Jurkat, Clone E6-1 (cell line): ENCODE measurements around the gene PFN3.
"Not testable (repeated sequence)": the region's sequence is repeated elsewhere in the genome, so short reads cannot be mapped to it uniquely, and the experiment has no call there.

Experiments used
- DNase-seq: peaks from one replicate; pipeline ENCODE4 v3.0.0-alpha.2; 2011; ENCODE audit warnings: low read depth, low spot score
- H3K4me3 ChIP-seq: 2 replicates; pipeline ENCODE4 v1.5.1; 2011; ENCODE audit warnings: mild to moderate bottlenecking, low read length, control low read depth, moderate library complexity

Gene PFN3

DNA sequence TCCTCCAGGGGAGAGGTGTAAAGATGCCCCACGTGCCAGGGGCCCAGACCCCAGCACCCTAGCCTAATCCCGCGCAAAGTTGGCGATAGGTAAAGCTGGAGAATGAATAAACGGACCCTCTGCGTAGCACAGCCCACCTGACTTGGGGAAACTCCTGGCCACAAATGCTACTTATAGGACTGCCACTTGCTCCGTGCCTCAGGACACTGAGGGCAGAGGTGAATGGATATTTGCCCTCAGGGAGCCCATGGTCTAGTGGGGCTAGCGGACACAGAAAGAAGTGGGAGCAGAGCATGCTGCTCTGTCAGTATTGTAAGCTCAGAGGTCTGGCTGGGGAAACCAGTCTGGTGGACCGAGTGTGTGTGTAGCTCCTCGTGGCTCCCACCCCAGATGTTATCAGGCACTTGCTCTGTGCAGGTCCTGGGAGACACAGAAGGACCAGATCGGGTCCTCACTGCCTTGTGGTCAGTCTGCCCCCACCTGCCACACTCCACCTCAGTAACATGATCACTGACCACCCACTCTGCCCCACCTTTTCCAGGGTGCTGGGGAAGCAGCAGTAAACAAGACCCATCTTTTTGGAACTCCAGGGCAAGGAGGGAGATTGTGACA lies 26.9 kb upstream of the PFN3 start:
- DNase-seq: no peak
- peak overlapping the region; percentile 79 for H3K4me3 ChIP-seq

GRCh38 chr5:177426566-177427210 lies 26.2 kb upstream of the PFN3 start, which contains the start of gene GRK6:
Gene GRK6 (plus strand): TSS chr5:177426676. CDS start chr5:177426846, 170 bp downstream.
- peak within 1 kb of the TSS; percentile 79 for H3K4me3 ChIP-seq
- no peak for DNase-seq

- peak overlapping the region; percentile 69 for H3K4me3 ChIP-seq
- peak; percentile 100 for DNase-seq
Observed at GRCh38 chr5:177425801-177426565, 25.5 kb upstream of the PFN3 start.

DNA sequence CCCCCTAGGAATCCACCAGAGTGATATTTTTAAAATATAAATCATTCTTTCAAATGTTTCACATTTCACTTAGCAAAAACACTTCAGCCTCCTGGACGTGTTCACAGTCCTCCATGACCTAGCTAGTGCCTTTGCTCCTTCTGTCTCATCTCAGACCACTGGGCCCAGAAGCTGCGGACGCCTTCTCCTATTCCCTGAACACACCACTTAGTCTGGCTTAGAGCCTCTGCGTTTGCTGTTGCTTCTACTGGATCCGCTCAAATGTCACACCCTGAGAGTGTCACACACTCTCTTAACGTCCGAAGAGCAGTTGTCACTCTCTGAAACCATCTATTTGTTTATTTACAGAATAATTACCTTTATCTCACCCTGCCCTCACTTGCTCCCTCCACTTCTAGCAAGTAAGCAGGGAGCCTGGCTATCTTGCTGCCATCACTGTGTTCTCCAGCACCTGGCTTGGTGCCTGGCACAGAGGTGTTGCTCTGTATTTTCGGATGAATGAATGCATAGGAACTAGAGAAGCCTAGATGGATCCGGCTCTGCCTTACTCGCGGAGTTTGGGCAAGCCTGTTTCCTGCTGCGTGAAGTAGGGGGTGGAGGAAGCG lies 24.8 kb upstream of the PFN3 start:
- peak overlapping the region; percentile 69 for H3K4me3 ChIP-seq
- DNase-seq: no peak

- DNase-seq: no peak
- H3K4me3 ChIP-seq: no peak overlapping the region
Observed at GRCh38 chr5:177423671-177424070, 23.2 kb upstream of the PFN3 start.

- no peak overlapping the region for H3K4me3 ChIP-seq
- no peak for DNase-seq
Observed at GRCh38 chr5:177421062-177421798, 20.8 kb upstream of the PFN3 start.

DNA sequence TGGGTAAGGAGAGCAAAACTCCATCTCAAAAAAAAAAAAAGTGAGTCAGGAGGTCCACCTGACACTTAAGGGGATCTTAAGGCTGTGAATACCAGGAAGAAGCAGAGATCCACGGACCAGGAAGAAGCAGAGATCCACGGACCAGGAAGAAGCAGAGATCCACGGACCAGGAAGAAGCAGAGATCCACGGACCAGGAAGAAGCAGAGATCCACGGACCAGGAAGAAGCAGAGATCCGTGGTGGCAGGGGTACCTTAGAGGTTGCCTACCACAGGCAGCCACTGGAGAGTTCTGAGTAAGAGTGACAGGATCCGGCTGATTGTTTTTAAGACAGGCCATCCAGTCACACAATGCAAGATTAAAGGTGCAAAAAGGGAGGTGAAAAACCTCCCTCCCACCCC lies 20.0 kb upstream of the PFN3 start:
- H3K4me3 ChIP-seq, DNase-seq: not testable (repeated sequence)

- H3K4me3 ChIP-seq: no peak overlapping the region
- DNase-seq: no peak
Observed at GRCh38 chr5:177419046-177419445, 18.6 kb upstream of the PFN3 start.

DNA sequence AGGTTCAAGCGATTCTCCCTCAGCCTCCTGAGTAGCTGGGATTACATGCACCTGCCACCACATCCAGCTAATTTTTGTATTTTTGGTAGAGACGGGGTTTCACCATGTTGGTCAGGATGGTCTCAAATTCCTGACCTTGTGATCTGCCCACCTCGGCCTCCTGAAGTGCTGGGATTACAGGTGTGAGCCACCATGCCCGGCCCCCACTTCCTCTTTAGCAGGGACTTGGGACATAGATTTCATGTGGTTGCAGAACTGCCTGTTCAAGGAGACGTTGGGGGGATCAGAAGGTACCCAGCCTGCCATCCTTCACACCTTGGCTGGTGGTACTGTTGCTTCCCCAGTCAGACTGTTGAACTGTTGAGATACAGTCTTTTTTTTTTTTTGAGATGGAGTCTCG lies 16.6 kb upstream of the PFN3 start:
- not testable (repeated sequence) for H3K4me3 ChIP-seq

GRCh38 chr5:177414481-177414880 lies 14.0 kb upstream of the PFN3 start:
- H3K4me3 ChIP-seq: no peak overlapping the region
- DNase-seq: no peak

More for the DNA sequence above, 16.6 kb upstream of the PFN3 start:
- not testable (repeated sequence) for DNase-seq

DNA sequence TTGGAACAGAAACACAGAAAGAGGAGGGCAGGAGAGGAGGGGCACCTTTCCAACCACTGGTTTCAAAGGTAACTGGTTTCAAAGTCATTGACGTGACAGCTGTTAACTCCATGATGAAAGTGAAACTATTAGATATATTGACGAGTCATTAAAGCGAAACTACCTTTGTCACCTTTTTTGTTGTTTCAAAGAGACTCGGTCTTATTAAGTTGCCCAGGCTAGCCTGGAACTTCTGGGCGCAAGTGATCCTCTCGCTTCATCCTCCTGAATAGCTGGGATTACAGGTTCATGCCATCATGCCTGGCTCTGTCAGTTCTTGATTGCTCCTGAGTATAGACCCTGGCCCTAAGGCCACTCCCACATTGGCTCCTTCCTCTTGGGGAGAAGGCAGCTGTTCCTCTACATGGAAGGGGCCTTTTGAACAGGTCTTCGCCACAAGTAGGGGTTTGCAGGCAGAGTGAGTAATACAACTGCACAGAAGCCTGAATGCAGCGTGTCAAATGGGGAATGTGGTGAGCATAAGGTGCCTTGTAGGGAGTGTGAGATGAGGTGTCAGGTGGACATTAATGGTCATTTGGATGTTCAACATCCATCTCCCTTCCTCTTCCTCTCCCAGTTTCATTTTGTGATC lies 12.3 kb upstream of the PFN3 start:
- no peak overlapping the region for H3K4me3 ChIP-seq
- DNase-seq: no peak

DNA sequence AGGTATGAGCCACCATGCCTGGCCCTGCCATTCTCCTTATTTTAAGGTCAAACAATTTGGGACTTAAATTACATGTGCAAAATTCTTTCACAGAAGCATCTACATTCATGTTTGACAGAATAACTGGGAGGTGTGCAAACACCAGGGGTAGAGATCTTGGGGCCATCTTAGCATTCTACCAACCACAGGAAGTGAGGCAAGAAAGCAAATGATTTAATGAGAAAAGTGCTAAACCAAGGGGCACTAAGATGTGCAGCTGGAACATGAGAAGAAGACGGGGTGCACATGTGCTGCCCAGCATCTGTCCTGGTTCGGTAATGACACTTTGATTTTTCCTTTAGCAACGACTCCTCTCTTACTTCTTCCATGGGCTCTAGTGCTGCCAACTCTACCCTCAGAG lies 10.1 kb upstream of the PFN3 start:
- DNase-seq: no peak
- H3K4me3 ChIP-seq: no peak overlapping the region

GRCh38 chr5:177409043-177409801 lies 8.8 kb upstream of the PFN3 start, which contains the start of gene F12:
Gene F12 (minus strand): TSS chr5:177409564. CDS start chr5:177409527, 37 bp downstream.
- H3K4me3 ChIP-seq: no peak within 1 kb of the TSS
- DNase-seq: no peak

- no peak for DNase-seq
- no peak overlapping the region for H3K4me3 ChIP-seq
Observed at GRCh38 chr5:177405805-177406204, 5.3 kb upstream of the PFN3 start.

GRCh38 chr5:177405312-177405711 lies 4.9 kb upstream of the PFN3 start:
- DNase-seq: no peak
- no peak overlapping the region for H3K4me3 ChIP-seq

GRCh38 chr5:177404641-177405179 lies 4.2 kb upstream of the PFN3 start:
- peak overlapping the region; percentile 57 for H3K4me3 ChIP-seq
- no peak for DNase-seq

DNA sequence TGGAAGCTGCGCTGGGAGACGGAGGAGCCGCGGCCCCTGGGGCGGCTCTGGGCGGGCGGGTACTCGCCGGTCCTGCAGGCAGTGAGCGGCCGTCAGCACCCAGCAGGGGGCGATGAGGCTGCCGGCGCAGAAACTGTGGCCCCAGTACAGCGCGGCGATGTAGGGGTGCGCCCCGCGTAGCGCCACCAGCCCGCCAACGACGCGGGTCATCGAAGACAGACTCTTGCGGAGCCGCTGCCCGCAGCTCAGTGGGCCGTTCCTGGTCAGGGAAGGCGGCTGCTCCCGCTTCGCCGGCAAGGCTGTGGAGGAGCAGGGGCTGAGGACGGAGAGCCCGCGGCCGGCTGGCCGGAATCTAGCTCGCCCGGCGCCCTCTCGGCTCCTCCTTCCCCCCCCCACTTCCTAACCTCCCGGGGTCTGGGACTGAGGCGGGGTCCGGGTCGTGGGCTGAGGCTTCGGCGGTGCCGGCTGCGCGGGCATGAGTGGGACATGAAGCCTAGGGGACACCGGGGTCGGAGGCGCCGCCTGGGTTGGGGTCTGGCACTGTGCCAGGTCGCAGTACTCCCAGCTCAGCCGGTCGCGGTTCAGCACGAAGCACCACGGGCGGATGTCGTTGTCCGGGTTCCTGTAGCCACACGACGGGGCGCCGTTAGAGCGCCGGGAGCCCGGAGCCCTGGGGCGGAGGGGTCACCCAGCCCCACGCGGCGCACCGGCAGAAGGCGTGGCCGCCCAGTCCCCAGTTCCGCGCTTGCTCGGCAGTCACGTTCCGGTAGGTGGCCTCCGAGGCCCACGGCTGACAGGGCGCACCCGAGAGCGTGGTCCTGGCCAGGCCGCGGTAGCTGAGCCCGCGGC lies 3.6 kb upstream of the PFN3 start:
- DNase-seq: no peak
- H3K4me3 ChIP-seq: peak overlapping the region; percentile 57
